HepG2 (cell line): Measurements from ENCODE around the gene RAB43.
A peak's percentile ranks its signal among the peaks of the same experiment; 100 is the strongest.

ENCODE experiments used
- ASH2L ChIP-seq: fragments of 300-600, 200-600 bp; sonication (generic); IDR thresholded peaks from 2 replicates; pipeline ENCODE4 v1.7.0; 2017; ENCODE audit warnings: low read depth, mild to moderate bottlenecking, moderate library complexity, mixed read lengths, low read length; ENCODE audit not compliant: insufficient read length
- CEBPG ChIP-seq: IDR thresholded peaks from 2 replicates; pipeline ENCODE4 v1.6.1; 2016
- FOXA3 ChIP-seq: IDR thresholded peaks from 2 replicates; pipeline ENCODE4 v1.6.1; 2016; ENCODE audit warnings: missing genetic modification reagents, missing compliant biosample characterization
- PATZ1 ChIP-seq: sonication (generic); formaldehyde crosslinking; IDR thresholded peaks from 2 replicates; pipeline ENCODE4 v1.4.0; 2020; ENCODE audit warnings: missing genetic modification reagents
- PHB2 ChIP-seq: fragments of 450-650 bp; IDR thresholded peaks from 2 replicates; pipeline ENCODE4 v1.6.1; 2018; ENCODE audit not compliant: partially characterized antibody
- TCF12 ChIP-seq, 2 experiments: fragments of 450-650 bp in 1 of 2; sonication (generic) in 1 of 2; formaldehyde crosslinking in 1 of 2; IDR thresholded peaks; 2 replicates each; pipeline versions ENCODE4 v1.6.1 to v1.8.0; 2017 to 2022; ENCODE audit warnings: antibody characterized with exemption in 1 of 2, mild to moderate bottlenecking in 1 of 2, missing genetic modification reagents in 1 of 2, moderate library complexity in 1 of 2
- YY1 ChIP-seq: IDR thresholded peaks from 2 replicates; pipeline ENCODE4 v1.6.1; 2011; ENCODE audit warnings: low read length, low read depth, moderate library complexity, mild to moderate bottlenecking; ENCODE audit not compliant: insufficient read depth, insufficient replicate concordance
- ZFP37 ChIP-seq: sonication (generic); formaldehyde crosslinking; IDR thresholded peaks from 2 replicates; pipeline ENCODE4 v1.4.0; 2020; ENCODE audit warnings: missing genetic modification reagents, borderline replicate concordance
- ZNF101 ChIP-seq: sonication (generic); formaldehyde crosslinking; IDR thresholded peaks from 2 replicates; pipeline ENCODE4 v1.4.0; 2020; ENCODE audit warnings: mild to moderate bottlenecking, low read depth, missing genetic modification reagents, borderline replicate concordance
- ZNF224 ChIP-seq: sonication (generic); formaldehyde crosslinking; IDR thresholded peaks from 2 replicates; pipeline ENCODE4 v1.5.0; 2020; ENCODE audit warnings: mild to moderate bottlenecking, missing genetic modification reagents
- ZNF652 ChIP-seq: IDR thresholded peaks from 2 replicates; pipeline ENCODE4 v1.6.1; 2016; ENCODE audit warnings: low read depth, borderline replicate concordance
- TF ChIP-seq, protein P1 (sequence below): sonication (generic); formaldehyde crosslinking; IDR thresholded peaks from 2 replicates; pipeline ENCODE4 v1.4.0; 2020; ENCODE audit warnings: missing genetic modification reagents
- TF ChIP-seq, protein P2 (sequence below): sonication (generic); formaldehyde crosslinking; IDR thresholded peaks from 2 replicates; pipeline ENCODE4 v1.5.1; 2020; ENCODE audit warnings: missing genetic modification reagents, mild to moderate bottlenecking, borderline replicate concordance

- TF ChIP-seq PHB2 (no peak), ZNF652 (CRISPR knock-in tag) (no peak), YY1 (peak; percentile 12), TCF12 (IDR thresholded peaks at IDR 0.05) (no peak), TCF12 (CRISPR knock-in tag; IDR thresholded peaks at IDR 0.05) (no peak), ZFP37 (no peak), ZNF224 (CRISPR knock-in tag) (0 out of 2 replicates have a peak, but pooled peaks have one; percentile 49), ASH2L (no peak), CEBPG (CRISPR knock-in tag) (no peak), ZNF101 (CRISPR knock-in tag) (no peak), FOXA3 (CRISPR knock-in tag) (no peak; the same call in 1 of the 2 replicates), PATZ1 (CRISPR knock-in tag) (peak; percentile 21)
- TF ChIP-seq, protein P1, sequence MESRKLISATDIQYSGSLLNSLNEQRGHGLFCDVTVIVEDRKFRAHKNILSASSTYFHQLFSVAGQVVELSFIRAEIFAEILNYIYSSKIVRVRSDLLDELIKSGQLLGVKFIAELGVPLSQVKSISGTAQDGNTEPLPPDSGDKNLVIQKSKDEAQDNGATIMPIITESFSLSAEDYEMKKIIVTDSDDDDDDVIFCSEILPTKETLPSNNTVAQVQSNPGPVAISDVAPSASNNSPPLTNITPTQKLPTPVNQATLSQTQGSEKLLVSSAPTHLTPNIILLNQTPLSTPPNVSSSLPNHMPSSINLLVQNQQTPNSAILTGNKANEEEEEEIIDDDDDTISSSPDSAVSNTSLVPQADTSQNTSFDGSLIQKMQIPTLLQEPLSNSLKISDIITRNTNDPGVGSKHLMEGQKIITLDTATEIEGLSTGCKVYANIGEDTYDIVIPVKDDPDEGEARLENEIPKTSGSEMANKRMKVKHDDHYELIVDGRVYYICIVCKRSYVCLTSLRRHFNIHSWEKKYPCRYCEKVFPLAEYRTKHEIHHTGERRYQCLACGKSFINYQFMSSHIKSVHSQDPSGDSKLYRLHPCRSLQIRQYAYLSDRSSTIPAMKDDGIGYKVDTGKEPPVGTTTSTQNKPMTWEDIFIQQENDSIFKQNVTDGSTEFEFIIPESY: no peak
- TF ChIP-seq, protein P2, sequence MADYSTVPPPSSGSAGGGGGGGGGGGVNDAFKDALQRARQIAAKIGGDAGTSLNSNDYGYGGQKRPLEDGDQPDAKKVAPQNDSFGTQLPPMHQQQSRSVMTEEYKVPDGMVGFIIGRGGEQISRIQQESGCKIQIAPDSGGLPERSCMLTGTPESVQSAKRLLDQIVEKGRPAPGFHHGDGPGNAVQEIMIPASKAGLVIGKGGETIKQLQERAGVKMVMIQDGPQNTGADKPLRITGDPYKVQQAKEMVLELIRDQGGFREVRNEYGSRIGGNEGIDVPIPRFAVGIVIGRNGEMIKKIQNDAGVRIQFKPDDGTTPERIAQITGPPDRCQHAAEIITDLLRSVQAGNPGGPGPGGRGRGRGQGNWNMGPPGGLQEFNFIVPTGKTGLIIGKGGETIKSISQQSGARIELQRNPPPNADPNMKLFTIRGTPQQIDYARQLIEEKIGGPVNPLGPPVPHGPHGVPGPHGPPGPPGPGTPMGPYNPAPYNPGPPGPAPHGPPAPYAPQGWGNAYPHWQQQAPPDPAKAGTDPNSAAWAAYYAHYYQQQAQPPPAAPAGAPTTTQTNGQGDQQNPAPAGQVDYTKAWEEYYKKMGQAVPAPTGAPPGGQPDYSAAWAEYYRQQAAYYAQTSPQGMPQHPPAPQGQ (CRISPR knock-in tag): no peak
Observed at GRCh38 chr3:129120254-129121004, 1.2 kb downstream of the RAB43 start.
